NCI-H2107 treated with DMSO at 0.1 percent for 48 hours (cell line): ENCODE results near the gene CRYBG2.
"Not testable (repeated sequence)": the region's sequence is repeated elsewhere in the genome, so short reads cannot be mapped to it uniquely, and the experiment has no call there.

Source experiments
- DNase-seq: peaks from one replicate; lab custom pipeline; 2025; ENCODE audit not compliant: unreplicated experiment; lab: John Stamatoyannopoulos, UW

Gene CRYBG2, protein sequence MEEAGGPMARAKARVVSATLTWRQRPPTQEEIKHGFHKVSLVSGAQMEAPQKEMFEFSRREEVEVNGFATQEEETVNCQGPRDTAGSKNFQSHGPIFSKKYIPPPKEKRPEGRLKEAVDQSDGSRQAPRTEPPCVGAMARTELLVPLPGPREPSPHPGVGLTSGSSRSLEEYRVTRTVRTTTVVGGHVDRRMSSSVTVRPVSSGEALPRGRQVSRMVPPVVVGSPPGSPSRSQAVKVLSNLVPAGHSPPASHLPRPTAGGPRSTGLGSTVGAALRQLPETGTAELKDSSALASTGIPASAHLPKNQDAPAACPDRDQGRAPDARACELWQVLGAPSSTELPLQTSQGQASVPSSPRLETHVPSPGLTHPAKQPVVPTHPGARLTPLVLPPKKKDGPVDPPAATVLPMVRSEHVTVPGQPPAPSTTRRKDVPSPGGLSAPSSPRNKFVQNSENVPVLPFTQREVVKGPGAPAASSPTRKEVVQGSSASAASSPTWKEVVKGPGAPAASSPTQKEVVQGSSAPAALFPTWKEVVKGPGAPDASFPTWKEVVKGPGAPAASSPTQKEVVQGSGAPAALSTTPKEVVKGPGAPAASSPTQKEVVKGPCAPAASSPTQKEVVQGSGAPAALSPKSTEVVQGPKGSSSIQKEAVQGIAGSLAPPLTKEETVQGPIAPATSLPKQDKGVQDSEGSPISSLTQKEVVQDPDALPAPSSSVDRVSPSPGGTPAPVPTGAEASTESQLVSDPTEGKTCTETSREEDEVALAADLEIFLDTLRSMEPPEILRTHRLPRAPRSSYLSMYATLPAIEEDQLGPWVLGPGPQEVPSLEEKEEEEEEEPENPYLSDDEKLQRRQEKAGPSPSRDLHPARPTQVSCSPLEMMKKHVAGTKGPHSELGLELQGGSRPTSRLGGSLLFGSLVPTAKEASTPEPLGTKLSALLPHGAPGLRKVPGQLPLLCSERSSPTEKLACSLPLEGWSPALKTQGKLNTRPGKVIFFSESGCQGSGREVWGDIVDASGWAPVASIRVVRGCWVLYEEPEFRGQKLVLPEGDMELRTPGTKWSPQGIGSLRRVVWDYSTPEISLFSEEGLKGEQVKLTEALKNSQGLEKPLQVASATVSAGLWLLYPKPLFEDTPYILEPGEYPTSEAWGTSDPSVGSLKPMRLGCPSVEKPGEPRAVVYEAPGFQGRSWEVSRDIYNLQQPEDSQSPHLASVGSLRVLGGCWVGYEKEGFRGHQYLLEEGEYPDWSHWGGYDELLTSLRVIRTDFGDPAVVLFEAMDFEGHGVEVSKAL (N-terminal part only)

GRCh38 chr1:26353976-26354820 is at the start of gene CRYBG2:
Gene CRYBG2, minus strand, starts transcription at chr1:26354130. Its CDS starts 7,473 bp downstream, at chr1:26346657.
- no peak for DNase-seq

GRCh38 chr1:26403656-26404055 is 49.7 kb upstream of the CRYBG2 start:
- DNase-seq, result no peak

GRCh38 chr1:26401891-26402290 is 48.0 kb upstream of the CRYBG2 start:
- DNase-seq, result no peak

DNA sequence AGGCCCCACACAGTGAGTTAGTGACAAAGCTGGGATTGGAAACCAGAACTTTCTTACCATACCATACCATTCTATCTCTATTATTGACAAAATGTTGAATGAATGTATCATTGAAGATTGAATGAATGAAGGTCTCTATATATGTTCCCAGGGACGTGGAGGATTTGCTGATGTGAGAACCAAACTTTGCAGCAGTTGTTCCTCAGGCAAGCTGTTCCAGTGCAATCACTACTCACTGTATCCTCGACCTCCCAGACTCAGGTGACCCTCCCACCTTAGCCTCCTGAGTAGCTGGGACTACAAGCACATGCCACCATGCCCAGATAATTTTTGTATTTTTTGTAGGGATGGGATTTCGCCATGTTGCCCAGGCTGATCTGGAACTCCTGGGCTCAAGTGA is 45.1 kb upstream of the CRYBG2 start:
- no peak for DNase-seq

GRCh38 chr1:26395754-26396153 is 41.8 kb upstream of the CRYBG2 start:
- no peak for DNase-seq

- no peak for DNase-seq
Observed at GRCh38 chr1:26391450-26391849, 37.5 kb upstream of the CRYBG2 start.

DNA sequence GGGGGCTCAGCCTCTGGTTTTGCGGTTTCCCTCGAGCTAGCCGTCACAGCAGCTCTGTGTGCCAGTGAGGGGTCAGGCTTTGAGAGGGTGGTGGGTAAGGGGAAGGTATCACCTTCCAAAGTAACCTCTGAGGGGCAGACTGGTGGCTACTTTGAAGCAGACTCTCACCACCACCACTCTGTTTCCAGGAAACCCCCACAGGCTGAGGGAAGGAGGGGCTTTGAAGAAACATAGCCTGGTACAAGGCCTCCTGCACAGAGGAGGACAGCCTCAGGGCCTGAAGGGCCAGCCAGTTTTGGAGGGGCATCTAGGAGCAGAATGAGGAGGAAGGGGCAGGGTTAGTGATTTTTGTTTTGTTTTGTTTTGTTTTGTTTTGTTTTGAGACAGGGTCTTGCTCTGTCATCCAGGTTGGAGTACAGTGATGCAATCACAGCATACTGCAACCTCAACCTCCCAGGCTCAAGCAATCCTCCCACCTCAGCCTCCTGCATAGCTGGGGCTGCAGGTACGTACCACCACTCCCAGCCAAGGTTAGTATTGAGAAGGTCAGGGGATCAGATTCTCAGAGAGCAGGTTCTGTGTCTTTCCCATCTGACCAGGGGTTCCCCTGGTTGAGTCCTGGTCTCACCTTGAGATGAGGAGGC is 35.8 kb upstream of the CRYBG2 start:
- no peak for DNase-seq

- no peak for DNase-seq
Observed at GRCh38 chr1:26388791-26389445, 35.0 kb upstream of the CRYBG2 start.

DNA sequence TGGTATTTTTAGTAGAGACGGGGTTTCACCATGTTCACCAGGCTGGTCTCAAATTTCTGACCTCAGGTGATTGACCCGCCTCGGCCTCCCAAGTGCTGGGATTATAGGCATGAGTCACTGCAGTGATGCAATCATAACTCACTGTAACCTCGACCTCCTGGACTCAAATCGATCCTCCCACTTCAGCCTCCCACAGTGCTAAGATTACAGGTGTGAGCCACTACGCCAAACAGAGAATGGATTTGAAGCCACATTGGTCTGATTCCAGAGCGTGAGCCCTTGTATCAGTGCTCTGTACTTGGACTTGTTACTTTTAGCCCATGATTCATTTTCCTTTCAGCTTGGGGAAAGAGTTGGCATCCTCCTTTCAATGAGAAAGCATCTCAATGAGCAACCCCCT is 33.5 kb upstream of the CRYBG2 start:
- no peak for DNase-seq

DNA sequence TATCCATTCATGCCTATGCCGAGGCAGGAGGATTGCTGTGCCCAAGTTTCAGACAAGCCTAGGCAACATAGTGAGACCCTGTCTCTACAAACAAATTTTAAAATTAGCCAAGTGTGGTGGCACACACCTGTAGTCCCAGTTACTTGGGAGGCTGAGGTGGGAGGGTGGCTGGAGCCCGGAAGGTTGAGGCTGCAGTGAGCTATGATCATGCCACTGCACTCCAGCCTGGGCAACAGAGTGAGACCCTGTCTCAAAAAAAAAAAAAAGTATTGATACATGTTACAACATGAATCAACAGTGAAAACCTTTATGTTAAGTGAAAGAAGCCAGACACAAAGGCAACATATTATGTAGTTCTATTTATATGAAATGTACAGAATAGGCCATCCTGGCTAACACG is 31.1 kb upstream of the CRYBG2 start:
- not testable (repeated sequence) for DNase-seq

DNA sequence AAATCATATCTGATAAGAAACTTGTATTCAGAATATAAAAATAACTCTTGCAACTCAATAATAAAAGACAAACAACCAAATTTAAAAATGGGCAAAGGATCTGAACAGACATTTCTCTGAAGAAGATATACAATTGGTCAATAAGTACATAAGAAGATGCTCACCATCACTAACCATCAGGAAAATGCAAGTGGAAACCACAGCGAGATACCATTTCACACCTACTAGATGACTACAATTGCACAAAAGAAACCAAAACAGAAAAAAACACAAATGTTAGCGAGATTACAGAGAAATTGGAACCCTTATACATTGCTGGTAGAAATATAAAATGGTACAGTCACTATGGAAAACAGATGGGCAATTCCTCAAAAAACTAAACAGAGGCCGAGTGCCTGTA is 30.1 kb upstream of the CRYBG2 start:
- no peak for DNase-seq

GRCh38 chr1:26378879-26379251 is 24.9 kb upstream of the CRYBG2 start:
- no peak for DNase-seq

DNA sequence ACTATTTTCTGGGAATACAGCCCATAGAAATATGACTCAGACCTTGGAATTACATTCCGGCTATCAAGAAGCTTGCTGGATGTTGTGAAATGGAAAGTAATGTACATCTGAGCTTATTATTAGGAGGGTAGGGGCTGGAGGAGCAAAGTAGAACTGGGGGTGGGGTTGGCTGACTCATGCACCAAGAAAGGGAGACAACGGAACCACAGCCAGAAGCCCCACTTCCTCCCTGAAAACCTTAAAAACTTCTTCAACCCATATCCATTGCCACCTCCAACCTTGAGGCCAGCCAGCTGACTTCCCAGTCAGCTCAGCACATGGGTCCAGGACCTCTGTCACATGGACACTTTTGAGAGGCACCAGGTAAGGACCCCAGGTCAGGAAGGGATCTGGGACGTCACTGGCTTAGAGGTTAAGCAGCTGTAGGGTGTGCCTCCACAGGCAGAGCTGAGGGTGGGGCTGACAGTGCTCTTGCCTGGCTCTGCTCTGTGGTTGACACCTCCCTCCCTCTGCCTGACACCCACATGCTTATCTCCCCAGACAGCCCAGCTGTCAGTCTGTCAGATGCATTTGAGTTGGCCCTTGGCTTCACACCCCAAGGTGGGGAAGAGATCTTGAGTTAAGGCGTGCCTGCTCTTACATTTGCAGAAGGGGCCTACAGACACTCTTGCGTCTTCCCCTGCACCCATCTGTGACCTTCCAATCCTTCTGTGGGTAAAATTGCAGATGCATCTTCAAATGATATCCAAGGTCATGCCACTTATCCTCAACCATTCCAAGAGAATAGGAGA is 24.4 kb upstream of the CRYBG2 start:
- no peak for DNase-seq

GRCh38 chr1:26376050-26376449 is 22.1 kb upstream of the CRYBG2 start:
- no peak for DNase-seq

DNA sequence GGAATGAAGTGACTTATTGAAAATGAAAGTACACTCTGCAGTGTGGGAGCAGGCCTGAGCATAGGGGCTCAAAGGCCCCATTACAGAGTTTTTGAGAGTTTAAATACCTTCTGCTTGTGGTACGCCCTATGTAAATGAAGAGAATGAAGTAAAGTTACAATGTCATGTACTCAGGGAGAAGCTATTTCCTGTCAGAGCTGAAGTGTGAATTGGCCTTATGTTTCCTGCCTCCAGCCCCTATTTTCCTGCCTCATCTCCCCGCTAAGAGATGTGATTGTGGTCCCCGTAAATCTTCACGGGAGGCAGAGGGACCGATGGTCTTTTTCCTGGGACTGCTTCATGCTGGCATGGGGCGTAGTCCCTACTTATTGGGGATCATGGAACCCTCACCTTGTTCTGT is 21.2 kb upstream of the CRYBG2 start:
- no peak for DNase-seq

DNA sequence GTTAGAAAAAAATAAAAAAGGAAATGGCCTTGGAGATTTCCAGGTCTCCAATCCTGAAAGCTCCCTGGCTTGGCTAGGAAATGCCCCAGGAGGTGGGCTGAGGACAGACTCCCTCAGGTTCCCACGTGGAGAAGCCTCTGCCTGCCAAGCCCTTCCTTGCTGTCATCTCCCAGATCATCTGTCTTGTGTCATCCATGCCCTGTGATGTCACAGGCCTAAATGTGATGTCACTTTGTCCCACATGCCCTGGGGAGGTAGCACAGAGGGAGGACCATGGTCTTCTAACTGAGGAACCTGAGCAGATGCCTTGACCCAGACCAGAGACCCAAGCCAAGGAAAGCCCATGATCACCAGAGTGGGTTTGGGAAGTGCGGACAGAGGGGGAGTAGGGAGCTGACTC is 20.4 kb upstream of the CRYBG2 start:
- DNase-seq, result not testable (repeated sequence)

DNA sequence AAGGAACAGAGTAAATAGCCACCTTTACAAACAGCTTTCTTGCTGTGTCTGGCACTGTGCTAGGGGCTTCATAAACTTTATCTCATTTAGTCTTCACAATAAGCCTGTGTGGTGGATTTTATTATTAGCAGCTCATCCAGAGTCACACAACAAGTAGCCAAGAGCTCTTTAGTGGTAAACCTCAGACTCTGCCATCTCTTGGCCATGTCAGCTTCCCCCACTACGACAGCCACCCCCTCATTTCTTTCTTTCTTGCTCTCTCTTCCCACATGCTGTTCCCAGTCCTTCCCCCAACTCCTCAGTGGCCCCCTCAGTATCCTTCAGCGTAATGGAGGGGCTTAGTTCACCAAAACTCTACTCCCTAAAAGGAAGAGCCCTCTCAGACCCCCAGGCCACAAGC is 19.9 kb upstream of the CRYBG2 start:
- no peak for DNase-seq

- no peak for DNase-seq
Observed at GRCh38 chr1:26373281-26373680, 19.4 kb upstream of the CRYBG2 start.

DNA sequence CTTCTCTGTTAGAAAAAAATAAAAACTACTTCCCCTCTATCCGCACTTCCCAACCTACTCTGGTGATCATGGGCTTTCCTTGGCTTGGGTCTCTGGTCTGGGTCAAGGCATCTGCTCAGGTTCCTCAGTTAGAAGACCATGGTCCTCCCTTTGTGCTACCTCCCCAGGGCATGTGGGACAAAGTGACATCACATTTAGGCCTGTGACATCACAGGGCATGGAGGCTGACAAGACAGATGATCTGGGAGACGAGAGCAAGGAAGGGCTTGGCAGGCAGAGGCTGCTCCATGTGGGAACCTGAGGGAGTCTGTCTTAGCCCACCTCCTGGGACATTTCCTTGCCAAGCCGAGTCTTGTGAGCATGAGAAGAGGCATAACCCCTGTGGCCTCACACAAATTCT is 18.7 kb upstream of the CRYBG2 start, which contains the start of gene ZNF683:
ZNF683 (minus strand) TSS at position 140 of the 400 bp plus-strand sequence. CDS start 4,179 bp downstream, outside the sequence.
- DNase-seq, result not testable (repeated sequence)
